ENCODE results near the gene PPARG.

Gene PPARG

GRCh38 chr3:12316729-12317351, 28.0 kb downstream of the PPARG start:
- no peak for TF ChIP-seq CTCF (IDR thresholded peaks at IDR 0.05; ENCODE audit: borderline replicate concordance, control extremely low read depth, extremely low read depth, insufficient read depth, missing control alignments)
- DNase-seq (ENCODE audit: low spot score), result no peak
- in situ Hi-C loops (cut with MboI; ENCODE audit: low sequenced_read_pairs, unreplicated experiment), result no loop called here

GRCh38 chr3:12317914-12318313, 29.0 kb downstream of the PPARG start:
- TF ChIP-seq CTCF (IDR thresholded peaks at IDR 0.05; ENCODE audit: borderline replicate concordance, control extremely low read depth, extremely low read depth, insufficient read depth, missing control alignments), result no peak
- DNase-seq (ENCODE audit: low spot score), result no peak
- in situ Hi-C loops (cut with MboI; ENCODE audit: low sequenced_read_pairs, unreplicated experiment), result no loop called here

GRCh38 chr3:12318758-12319621, 30.1 kb downstream of the PPARG start:
- in situ Hi-C loops (cut with MboI; ENCODE audit: low sequenced_read_pairs, unreplicated experiment), result no loop called here
- no peak for TF ChIP-seq CTCF (IDR thresholded peaks at IDR 0.05; ENCODE audit: borderline replicate concordance, control extremely low read depth, extremely low read depth, insufficient read depth, missing control alignments)
- DNase-seq (ENCODE audit: low spot score), result no peak

- no peak for TF ChIP-seq CTCF (IDR thresholded peaks at IDR 0.05; ENCODE audit: borderline replicate concordance, control extremely low read depth, extremely low read depth, insufficient read depth, missing control alignments)
- in situ Hi-C loops (cut with MboI; ENCODE audit: low sequenced_read_pairs, unreplicated experiment), result no loop called here
- no peak for DNase-seq (ENCODE audit: low spot score)
These were observed 32.1 kb downstream of the PPARG start for GRCh38 chr3:12321015-12321414.

GRCh38 chr3:12323237-12323636, 34.4 kb downstream of the PPARG start:
- no peak for DNase-seq (ENCODE audit: low spot score)
- in situ Hi-C loops (cut with MboI; ENCODE audit: low sequenced_read_pairs, unreplicated experiment), result no loop called here
- no peak for TF ChIP-seq CTCF (IDR thresholded peaks at IDR 0.05; ENCODE audit: borderline replicate concordance, control extremely low read depth, extremely low read depth, insufficient read depth, missing control alignments)

- no peak for DNase-seq (ENCODE audit: low spot score)
- no peak for TF ChIP-seq CTCF (IDR thresholded peaks at IDR 0.05; ENCODE audit: borderline replicate concordance, control extremely low read depth, extremely low read depth, insufficient read depth, missing control alignments)
- in situ Hi-C loops (cut with MboI; ENCODE audit: low sequenced_read_pairs, unreplicated experiment), result no loop called here
These were observed 37.0 kb downstream of the PPARG start for GRCh38 chr3:12325586-12326515.
